Fibroblast of lung (primary cell): ENCODE results near the gene CDKN2A. TPM values are rescaled to one million over a fixed set of nuclear protein-coding genes. Genes with fewer than 3 reads are reported as not detected.

Experiments used
- DNase-seq, 2 donors: peaks; one replicate each; pipeline versions ENCODE4 v3.0.0 to v3.0.0-alpha.2; 2010; ENCODE audit warnings: low read depth in 2 of 2
- H2AFZ ChIP-seq: 2 replicates; pipeline ENCODE4 v1.5.1; 2012; ENCODE audit warnings: low read length, control low read depth, inconsistent platforms
- H3K27ac ChIP-seq: 2 replicates; pipeline ENCODE4 v1.5.1; 2011; ENCODE audit warnings: low read length, control low read depth; ENCODE audit not compliant: insufficient read depth
- H3K27me3 ChIP-seq: 2 replicates; pipeline ENCODE4 v1.5.1; 2011; ENCODE audit warnings: mild to moderate bottlenecking, low read length; ENCODE audit not compliant: control insufficient read depth, insufficient read depth
- H3K36me3 ChIP-seq: 2 replicates; pipeline ENCODE4 v1.5.1; 2011; ENCODE audit warnings: low read length; ENCODE audit not compliant: control insufficient read depth, insufficient read depth
- H3K4me1 ChIP-seq: 2 replicates; pipeline ENCODE4 v1.5.1; 2011; ENCODE audit warnings: low read length; ENCODE audit not compliant: control insufficient read depth, insufficient read depth; ENCODE audit errors: extremely low read depth
- H3K4me2 ChIP-seq: 2 replicates; pipeline ENCODE4 v1.5.1; 2011; ENCODE audit warnings: low read length, control low read depth; ENCODE audit not compliant: insufficient read depth; ENCODE audit errors: extremely low read depth
- H3K4me3 ChIP-seq, 4 experiments: fragments of 200-600 bp in 1 of 4; sonication (generic) in 1 of 4; replicated peaks in 1 of 4; 2 replicates each; pipeline ENCODE4 v1.5.1; 2011 to 2016; ENCODE audit warnings: low read length in 4 of 4, low read depth in 3 of 4, mild to moderate bottlenecking in 3 of 4, control low read depth in 2 of 4, inconsistent platforms in 1 of 4, mixed read lengths in 1 of 4; ENCODE audit not compliant: insufficient read depth in 1 of 4; ENCODE audit errors: control extremely low read depth in 1 of 4
- H3K79me2 ChIP-seq: 2 replicates; pipeline ENCODE4 v1.5.1; 2012; ENCODE audit warnings: mild to moderate bottlenecking, low read length, inconsistent platforms; ENCODE audit not compliant: control insufficient read depth, insufficient read depth
- H3K9ac ChIP-seq: 2 replicates; pipeline ENCODE4 v1.5.1; 2011; ENCODE audit warnings: mild to moderate bottlenecking, low read length, control low read depth; ENCODE audit not compliant: insufficient read depth
- H3K9me3 ChIP-seq: 2 replicates; pipeline ENCODE4 v1.5.1; 2012; ENCODE audit warnings: low read depth, low read length; ENCODE audit not compliant: control insufficient read depth, insufficient read depth
- H4K20me1 ChIP-seq: 2 replicates; pipeline ENCODE4 v1.5.1; 2011; ENCODE audit warnings: low read length; ENCODE audit not compliant: control insufficient read depth, insufficient read depth; ENCODE audit errors: extremely low read depth
- CTCF ChIP-seq, 2 donors: IDR thresholded peaks in 1 of 2; conservative IDR thresholded peaks in 1 of 2; 1 replicate in 1 of 2; 2 replicates in 1 of 2; pipeline ENCODE4 v1.5.1; 2011 to 2012; ENCODE audit warnings: low read length in 2 of 2, control low read depth in 1 of 2, inconsistent platforms in 1 of 2, low read depth in 1 of 2, mild to moderate bottlenecking in 1 of 2
- EZH2 ChIP-seq: IDR thresholded peaks from 2 replicates; pipeline ENCODE4 v1.5.1; 2012; ENCODE audit warnings: low read length, control low read depth, mild to moderate bottlenecking; ENCODE audit errors: missing control alignments
- polyA plus RNA-seq, 2 donors: library from polyadenylated mRNA; depleted of rRNA in 1 of 2; stranded (reverse) in 1 of 2; unstranded in 1 of 2; fragments of >200 nt; gene quantifications; 2 replicates each; pipeline ENCODE4 v1.2.1, GENCODE V29; 2011 to 2012; ENCODE audit warnings: missing spikeins in 1 of 2
- total RNA-seq: library from RNA; depleted of rRNA; stranded (reverse); fragments of >200 nt; gene quantifications from 2 replicates; pipeline ENCODE4 v1.2.1, GENCODE V29; 2014

CDKN2A gene
- total and polyA plus RNA-seq, 2 donors (not counting 1 experiment from before 2014, with no cell fraction given): 19.2 to 23.5 TPM

GRCh38 chr9:21972361-21972760 lies 21.8 kb downstream of the CDKN2A start:
- no peak for DNase-seq
- Histone ChIP-seq H3K4me1 (no peaks in the 10 kb centered on the region), H2AFZ (no peak overlapping the region), H3K79me2 (no peaks in the 10 kb centered on the region), H3K4me3 (peak overlapping the region in 1 of 4 experiments; percentile 12), H4K20me1 (no peaks in the 10 kb centered on the region), H3K9ac (no peak overlapping the region), H3K9me3 (no peaks in the 10 kb centered on the region), H3K4me2 (no peak overlapping the region), H3K27ac (no peak overlapping the region), H3K27me3 (peaks cover 81% of the 10 kb centered on the region), H3K36me3 (no peaks in the 10 kb centered on the region)
- TF ChIP-seq CTCF (conservative IDR thresholded peaks at IDR 0.05 in 1 of 2, IDR thresholded peaks at IDR 0.05 in 1 of 2; ENCODE audit: low read depth in 1 of 2, low read length in 2 of 2): no peak
- no peak for TF ChIP-seq EZH2

- Histone ChIP-seq H4K20me1 (no peaks in the 10 kb centered on the region), H3K27ac (no peak overlapping the region), H3K9me3 (no peaks in the 10 kb centered on the region), H3K4me2 (no peak overlapping the region), H3K4me3 (no peak overlapping the region), H3K9ac (no peak overlapping the region), H3K4me1 (no peaks in the 10 kb centered on the region), H3K79me2 (no peaks in the 10 kb centered on the region), H3K27me3 (peaks cover 74% of the 10 kb centered on the region), H2AFZ (no peak overlapping the region), H3K36me3 (no peaks in the 10 kb centered on the region)
- DNase-seq: no peak
- TF ChIP-seq EZH2: peak; percentile 68
- no peak for TF ChIP-seq CTCF (conservative IDR thresholded peaks at IDR 0.05 in 1 of 2, IDR thresholded peaks at IDR 0.05 in 1 of 2; ENCODE audit: low read depth in 1 of 2, low read length in 2 of 2)
Observed at GRCh38 chr9:21970800-21971640, 23.2 kb downstream of the CDKN2A start.

GRCh38 chr9:21969951-21970799 lies 24.0 kb downstream of the CDKN2A start:
- Histone ChIP-seq H3K4me1 (no peaks in the 10 kb centered on the region), H3K27ac (no peak overlapping the region), H3K79me2 (no peaks in the 10 kb centered on the region), H3K9me3 (no peaks in the 10 kb centered on the region), H3K36me3 (no peaks in the 10 kb centered on the region), H3K27me3 (peaks cover 70% of the 10 kb centered on the region), H2AFZ (no peak overlapping the region), H3K9ac (no peak overlapping the region), H4K20me1 (no peaks in the 10 kb centered on the region), H3K4me3 (no peak overlapping the region), H3K4me2 (no peak overlapping the region)
- TF ChIP-seq EZH2: peak; percentile 93
- TF ChIP-seq CTCF (conservative IDR thresholded peaks at IDR 0.05 in 1 of 2, IDR thresholded peaks at IDR 0.05 in 1 of 2; ENCODE audit: low read depth in 1 of 2, low read length in 2 of 2): no peak
- no peak for DNase-seq
